HG03378 (cell line): ENCODE measurements around the gene GAL3ST2.
"Not testable (repeated sequence)": the region's sequence is repeated elsewhere in the genome, so short reads cannot be mapped to it uniquely, and the experiment has no call there.

Experiments used
- ATAC-seq: cut with Tn5 transposase; IDR thresholded peaks from one replicate; pipeline ENCODE4 v1.9.1; 2021; ENCODE audit warnings: mild to moderate bottlenecking, moderate library complexity; ENCODE audit not compliant: unreplicated experiment

GAL3ST2 gene

DNA sequence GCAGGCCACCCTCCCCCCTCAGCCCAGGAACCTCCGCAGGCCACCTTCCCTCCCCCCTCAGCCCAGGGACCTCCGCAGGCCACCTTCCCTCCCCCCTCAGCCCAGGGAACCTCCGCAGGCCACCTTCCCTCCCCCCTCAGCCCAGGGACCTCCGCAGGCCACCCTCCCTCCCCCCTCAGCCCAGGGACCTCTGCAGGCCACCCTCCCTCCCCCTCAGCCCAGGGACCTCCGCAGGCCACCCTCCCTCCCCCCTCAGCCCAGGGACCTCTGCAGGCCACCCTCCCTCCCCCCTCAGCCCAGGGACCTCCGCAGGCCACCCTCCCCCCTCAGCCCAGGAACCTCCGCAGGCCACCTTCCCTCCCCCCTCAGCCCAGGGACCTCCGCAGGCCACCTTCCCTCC, 29.6 kb downstream of the GAL3ST2 start:
- not testable (repeated sequence) for ATAC-seq

DNA sequence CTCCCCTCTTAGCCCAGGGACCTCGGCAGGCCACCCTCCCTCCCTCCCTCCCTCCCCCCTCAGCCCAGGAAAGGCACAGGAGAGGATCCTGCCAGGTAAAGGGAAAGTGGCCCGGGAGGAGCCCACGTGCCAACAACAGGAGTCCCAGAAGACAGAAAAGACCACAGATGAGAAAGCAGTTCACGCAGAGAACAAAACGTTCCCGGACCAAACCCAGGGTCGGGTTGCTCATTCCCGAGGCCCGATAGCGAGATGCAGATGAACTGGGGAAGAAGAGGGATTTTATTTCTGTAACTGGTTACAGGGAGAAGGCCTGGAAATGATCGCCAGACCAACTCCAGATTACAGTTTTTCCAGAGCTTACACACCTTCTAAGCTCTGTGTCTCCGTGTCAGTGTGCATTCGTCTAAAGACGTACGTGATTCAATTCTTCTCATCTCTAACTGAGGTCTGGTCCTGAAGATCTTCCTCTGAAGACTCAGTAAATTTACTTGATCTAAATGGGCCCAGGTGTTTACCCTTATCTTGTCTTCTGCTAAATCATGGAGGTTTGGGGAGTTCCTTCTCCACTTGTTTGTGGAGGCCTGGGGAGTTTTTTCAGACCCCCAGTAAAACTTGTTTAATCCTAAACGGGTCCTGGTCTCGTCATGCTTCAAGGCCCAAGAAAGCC, 31.6 kb downstream of the GAL3ST2 start:
- ATAC-seq, result no peak

DNA sequence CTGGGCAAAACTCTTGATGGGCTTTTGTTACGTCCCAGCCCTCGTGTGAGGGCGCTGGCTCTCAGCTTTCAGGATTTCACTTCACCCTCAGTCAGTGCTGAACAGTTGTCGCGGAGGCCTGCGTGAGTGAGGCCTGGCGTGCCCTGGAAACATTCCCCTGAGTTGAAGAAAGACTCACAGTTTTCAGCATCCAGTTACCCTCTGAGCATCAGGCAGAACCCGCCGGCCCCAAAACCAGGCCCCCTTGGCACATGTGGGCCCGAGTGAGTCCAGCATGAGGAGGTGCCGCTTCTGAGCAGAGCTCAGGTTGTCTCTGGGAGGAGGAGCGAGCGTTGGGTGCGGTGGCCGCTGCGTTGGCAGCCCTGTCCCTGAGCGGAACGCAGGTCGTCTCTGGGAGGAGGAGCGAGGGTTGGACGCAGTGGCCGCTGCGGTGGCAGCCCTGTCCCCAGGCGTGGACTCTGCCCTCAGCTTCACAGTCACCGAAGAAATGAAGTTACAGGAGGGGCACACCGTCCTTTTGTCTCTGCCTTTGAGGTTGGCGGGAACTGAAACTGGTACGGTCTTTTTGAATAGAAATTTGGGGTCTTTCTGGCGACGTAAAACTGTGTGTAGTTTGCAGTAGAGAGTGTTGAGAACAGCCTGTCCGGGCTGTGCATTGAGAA, 32.2 kb downstream of the GAL3ST2 start, which contains the start of gene NEU4:
Gene NEU4 (plus strand): TSS at position 473 of the 662 bp plus-strand sequence. CDS start 5,292 bp downstream, outside the sequence.
- no peak for ATAC-seq

DNA sequence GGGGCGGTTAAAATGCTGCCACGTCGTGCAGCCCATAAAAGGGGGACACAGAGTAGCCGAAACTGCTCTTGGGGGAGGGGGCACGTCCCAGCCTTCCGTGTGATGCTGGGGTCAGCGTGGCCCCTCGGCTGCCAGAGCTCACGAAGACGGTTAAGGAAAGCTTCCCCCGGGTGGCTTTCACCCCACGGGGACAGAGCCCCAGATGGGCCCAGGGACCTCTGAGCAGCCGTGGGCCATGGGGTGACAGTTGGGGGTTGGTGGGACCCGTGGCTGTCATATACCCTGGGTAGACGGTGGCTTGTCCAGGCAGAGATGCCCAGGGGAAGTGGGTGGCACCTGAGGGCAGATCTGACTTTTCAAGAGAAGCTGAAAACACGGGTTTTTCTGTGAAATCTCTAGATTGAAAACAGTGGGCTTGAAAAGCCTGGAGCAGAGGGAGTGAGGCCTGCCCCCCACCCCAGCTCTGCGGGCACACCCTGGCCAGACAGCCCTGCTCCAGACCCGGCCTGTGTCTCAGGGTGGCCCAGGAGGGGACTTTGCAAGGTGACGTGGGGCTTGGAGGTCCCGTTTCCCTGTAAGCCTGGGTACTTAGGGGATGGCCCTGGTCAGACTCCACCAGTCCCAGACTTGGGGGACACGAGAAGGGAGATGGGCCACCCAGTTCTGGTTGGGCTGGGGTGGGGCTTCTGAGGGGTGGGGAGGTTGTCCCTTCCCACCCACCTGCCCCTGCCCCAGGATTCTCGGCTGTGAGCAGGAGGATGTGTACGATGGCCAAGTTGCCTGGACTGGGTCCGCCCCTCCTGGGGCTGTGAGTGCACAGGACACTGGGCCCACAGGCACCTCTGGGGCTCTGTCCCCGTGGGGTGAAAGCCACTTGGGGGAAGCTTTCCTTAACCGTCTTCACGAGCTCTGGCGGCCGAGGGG, 33.0 kb downstream of the GAL3ST2 start:
- ATAC-seq, result no peak

DNA sequence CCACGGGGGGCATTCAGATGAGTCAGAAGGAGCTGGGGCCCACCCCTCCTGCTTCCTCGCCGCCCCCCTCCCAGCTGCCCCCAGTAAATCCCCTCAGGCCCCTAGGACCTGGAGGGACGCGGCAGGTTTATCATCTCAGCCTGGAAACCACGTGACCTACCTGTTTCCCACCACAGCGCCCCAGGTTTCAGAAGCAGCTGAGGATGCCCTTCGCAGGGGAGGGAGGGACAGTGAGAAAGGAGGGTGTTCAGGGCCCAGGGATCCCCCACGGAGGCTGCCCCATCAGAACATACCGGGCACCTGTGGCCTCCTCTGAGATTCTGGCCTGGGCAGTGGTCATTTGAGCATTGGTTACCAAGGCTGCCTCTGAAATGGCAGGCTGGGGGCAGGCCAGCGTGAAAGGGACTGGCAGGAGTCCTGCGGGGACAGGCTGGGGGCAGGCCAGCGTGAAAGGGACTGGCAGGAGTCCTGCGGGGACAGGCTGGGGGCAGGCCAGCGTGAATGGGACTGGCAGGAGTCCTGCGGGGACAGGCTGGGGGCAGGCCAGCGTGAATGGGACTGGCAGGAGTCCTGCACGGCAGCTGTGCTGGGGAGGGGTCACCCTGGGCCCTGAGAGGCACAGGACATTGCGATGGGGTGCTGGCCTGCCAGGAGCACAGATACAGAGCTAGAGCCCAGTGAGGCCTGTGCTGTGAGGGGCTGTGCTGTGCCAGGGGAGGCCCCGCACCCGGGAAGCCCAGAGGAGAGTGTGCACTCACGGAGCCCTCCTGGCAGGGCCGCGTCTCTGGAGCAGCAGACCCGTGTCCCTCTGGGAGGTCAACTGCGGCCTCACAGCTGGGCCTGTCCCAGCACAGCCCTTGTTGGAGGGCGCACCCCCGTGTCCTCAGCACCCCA, 33.9 kb downstream of the GAL3ST2 start:
- ATAC-seq, result no peak

DNA sequence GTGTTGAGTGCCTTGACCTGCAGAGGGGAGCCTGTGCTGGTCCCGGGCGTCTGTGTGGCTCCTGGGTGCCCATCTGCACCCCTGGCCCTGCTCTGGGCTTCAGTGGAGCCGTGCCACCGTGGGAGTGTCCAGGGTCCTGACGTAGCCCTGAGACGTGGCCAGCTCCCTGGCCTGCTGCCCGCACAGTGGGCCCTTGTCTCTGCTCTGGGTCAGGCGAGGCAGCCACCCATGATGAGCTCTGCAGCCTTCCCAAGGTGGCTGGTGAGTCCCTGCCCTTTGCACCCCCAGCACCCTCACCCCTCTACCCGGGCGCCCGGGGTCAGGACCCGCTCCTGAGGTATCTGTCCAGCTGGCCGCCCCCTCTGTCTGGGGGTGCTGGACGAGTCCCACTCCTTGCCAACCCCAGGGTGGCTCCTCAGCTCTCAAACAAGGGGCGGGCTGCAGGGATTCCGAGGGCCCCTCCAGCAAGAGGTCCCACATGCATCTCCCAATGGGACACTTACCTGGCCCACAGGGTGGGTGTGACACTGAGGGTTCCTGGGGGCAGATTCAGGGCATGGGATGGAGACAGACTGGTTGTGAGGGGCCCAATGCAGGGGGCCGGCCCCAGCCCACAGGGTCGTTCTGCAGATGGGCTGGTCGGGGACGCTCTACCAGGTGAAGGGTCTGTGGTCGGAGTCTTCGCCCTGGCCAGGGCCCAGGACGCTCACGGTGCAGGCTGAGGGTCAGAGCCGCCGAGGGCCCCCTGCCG, 34.8 kb downstream of the GAL3ST2 start:
- ATAC-seq, result no peak

DNA sequence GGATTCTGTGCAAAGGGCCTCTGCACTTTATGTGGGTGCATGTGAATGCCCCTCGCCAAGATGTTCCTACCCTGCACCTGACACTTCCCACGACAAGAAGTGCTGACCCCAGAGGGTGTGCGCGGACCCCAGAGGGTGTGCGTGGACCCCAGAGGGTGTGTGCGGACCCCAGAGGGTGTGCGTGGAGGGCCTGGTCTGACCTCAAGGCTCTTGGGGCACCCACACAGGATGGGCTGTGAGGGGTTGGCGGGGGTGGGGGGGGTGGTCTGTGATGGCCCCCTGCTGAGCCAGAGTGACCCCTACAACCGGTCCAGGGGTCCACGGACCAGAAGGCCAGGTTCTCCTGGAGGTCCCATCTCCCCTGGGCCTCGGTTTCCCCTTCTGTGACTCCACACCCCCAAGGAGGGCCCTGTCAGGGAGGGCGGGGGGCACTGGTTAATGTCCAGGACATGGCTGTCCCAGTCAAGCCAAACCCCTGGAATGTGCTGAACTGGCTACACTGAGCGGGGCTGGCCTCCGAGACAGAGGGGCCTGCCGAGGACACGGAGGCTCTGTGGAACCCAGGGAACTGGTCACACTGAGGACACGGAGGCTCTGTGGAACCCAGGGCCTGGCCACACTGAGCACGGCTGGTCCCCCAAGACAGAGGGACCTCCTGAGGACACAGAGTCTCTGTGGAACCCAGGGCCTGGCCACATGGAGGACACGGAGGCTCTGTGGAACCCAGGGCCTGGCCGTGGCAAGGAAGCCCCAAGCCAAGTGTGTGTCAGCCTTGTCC, 35.5 kb downstream of the GAL3ST2 start:
- ATAC-seq, result no peak

DNA sequence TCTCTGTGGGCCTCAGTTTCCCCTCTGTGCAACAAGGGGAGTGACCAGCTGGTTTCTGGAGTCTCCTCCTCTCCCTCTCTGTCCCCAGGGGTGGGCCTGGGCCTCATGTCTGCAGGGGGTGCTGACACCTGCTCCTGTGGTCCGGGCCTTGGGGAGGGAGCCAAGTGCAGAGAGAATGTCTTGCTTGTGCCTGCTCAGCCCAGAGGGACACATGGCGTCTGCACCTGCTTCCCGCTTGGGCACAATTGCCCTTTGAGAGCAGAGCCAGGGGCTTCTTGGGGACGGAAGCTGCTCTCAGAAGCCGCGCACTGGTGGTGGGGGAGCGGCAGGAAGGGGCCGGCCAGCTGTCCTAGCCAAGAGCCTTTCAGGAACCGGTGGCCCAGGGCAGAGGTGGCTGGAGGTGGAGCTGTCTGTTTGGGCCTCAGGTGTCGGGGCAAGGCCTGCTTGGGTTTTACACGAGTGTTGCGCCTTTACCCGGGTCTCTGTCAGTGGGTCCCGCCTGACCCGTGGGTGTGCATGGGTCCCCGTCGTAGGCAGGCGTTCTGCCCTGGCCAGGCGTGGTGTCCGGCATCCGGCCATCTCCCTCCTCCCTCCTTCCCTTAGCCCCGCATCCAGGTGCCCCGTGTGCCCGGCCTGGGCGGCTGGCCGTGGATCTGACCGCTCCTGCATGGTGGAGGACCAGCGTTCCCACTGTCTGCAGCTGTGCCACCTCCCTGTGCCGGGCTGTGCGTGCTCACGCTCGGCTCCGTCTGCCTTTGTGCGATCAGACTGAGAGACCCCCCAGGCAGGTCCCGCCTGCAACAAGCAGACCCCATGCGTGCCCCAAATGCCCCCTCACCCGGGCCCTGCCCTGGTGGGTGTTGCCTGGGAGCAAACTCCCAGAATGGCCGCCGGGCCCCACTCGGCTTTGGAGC, 36.4 kb downstream of the GAL3ST2 start:
- ATAC-seq, result no peak

DNA sequence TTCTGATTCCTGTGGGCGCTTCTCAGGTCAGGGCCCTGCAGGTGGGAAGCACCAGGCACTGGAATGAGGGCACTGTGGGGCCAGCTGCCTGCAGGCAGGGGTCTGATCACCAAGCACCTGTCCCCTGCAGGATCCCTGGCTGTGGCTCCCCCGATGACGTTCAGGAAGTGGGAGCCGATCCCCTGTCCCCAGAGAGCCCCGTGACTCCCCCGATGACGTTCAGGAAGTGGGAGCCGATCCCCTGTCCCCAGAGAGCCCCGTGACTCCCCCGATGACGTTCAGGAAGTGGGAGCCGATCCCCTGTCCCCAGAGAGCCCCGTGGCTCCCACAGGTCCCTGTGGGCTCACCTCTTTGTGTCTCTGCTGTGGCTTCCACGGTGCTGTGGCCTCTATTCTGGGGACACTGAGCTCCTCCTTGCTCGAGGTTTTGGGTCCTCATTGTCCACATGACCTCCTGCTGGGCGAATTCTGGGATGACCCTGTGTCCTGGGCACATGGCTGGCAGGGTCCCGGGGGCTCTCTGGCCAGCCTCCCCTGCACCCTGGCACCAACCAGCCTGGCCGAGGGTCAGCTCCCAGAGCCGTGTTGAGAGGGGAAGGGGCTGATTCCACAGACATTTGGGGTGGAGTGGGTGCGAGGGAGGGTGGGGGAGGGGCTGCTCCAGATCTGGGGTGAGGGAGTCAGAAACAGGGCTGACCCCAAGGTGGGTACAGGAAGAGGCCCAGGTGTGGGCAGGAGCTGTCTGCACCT, 37.2 kb downstream of the GAL3ST2 start:
- ATAC-seq, result no peak

DNA sequence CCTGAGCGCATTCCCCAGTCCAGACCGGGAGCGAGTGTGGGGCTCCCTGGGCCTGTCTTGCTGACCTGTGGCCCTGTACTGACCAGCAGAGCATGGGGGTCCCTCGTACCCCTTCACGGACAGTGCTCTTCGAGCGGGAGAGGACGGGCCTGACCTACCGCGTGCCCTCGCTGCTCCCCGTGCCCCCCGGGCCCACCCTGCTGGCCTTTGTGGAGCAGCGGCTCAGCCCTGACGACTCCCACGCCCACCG, 37.7 kb downstream of the GAL3ST2 start:
- ATAC-seq, result no peak

DNA sequence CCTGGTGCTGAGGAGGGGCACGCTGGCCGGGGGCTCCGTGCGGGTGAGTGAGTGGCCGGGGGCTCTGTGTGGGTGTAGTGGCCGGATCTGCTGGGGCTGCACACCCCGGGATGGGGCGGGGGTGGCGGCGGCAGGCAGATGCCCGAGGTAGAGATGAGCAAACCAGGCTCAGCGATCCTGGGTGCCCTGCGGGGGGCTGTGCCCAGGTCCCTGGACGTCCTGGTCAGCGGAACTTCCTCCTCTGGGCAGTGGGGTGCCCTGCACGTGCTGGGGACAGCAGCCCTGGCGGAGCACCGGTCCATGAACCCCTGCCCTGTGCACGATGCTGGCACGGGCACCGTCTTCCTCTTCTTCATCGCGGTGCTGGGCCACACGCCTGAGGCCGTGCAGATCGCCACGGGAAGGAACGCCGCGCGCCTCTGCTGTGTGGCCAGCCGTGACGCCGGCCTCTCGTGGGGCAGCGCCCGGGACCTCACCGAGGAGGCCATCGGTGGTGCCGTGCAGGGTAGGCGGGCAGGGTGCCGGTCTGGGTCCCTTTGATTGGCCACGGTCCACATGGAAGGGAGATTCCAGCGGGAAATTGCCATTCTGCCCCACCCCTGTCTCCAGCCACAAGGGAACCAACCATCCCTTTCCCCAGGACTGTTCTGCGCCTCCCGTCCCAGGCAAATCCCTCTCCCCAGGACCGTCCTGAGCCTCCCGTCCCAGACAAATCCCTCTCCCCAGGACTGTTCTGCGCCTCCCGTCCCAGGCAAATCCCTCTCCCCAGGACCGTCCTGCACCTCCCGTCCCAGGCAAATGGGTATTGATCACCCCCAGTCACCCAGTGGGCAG, 38.2 kb downstream of the GAL3ST2 start:
- no peak for ATAC-seq

DNA sequence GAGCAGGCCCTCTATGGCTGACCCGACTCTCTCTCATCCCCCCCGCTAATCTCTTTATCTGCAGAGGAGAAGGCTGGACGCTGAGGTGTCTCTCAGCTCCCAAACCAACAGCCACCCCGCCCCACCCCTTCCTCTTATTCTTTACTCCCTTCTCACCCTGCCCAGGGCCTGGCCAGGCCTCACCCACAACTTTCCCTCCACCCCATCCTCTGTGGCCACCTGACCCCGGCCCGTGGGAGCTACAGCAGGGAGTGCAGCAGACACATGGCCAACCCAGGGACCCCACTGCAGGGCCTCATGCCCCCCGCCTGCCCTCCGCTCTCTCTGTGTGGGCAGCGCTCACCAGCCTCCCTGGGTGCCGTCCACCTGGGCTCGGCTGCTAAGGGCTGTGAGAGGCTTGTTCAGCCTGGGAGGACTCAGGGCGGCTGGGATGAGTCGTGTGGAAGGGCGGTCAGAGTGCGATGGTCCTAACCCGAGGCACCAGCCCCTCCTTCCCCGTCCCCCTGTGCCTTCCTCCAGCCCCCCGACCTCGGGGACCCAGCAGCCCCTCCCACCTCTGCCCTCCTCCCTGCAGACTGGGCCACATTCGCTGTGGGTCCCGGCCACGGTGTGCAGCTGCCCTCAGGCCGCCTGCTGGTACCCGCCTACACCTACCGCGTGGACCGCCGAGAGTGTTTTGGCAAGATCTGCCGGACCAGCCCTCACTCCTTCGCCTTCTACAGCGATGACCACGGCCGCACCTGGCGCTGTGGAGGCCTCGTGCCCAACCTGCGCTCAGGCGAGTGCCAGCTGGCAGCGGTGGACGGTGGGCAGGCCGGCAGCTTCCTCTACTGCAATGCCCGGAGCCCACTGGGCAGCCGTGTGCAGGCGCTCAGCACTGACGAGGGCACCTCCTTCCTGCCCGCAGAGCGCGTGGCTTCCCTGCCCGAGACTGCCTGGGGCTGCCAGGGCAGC, 39.1 kb downstream of the GAL3ST2 start:
- no peak for ATAC-seq

DNA sequence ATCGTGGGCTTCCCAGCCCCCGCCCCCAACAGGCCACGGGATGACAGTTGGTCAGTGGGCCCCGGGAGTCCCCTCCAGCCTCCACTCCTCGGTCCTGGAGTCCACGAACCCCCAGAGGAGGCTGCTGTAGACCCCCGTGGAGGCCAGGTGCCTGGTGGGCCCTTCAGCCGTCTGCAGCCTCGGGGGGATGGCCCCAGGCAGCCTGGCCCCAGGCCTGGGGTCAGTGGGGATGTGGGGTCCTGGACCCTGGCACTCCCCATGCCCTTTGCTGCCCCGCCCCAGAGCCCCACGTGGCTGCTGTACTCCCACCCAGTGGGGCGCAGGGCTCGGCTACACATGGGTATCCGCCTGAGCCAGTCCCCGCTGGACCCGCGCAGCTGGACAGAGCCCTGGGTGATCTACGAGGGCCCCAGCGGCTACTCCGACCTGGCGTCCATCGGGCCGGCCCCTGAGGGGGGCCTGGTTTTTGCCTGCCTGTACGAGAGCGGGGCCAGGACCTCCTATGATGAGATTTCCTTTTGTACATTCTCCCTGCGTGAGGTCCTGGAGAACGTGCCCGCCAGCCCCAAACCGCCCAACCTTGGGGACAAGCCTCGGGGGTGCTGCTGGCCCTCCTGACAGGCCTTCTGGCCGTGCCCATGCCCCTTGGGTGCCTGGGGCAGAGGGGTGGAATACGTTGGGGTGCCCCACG, 40.0 kb downstream of the GAL3ST2 start:
- ATAC-seq, result no peak

DNA sequence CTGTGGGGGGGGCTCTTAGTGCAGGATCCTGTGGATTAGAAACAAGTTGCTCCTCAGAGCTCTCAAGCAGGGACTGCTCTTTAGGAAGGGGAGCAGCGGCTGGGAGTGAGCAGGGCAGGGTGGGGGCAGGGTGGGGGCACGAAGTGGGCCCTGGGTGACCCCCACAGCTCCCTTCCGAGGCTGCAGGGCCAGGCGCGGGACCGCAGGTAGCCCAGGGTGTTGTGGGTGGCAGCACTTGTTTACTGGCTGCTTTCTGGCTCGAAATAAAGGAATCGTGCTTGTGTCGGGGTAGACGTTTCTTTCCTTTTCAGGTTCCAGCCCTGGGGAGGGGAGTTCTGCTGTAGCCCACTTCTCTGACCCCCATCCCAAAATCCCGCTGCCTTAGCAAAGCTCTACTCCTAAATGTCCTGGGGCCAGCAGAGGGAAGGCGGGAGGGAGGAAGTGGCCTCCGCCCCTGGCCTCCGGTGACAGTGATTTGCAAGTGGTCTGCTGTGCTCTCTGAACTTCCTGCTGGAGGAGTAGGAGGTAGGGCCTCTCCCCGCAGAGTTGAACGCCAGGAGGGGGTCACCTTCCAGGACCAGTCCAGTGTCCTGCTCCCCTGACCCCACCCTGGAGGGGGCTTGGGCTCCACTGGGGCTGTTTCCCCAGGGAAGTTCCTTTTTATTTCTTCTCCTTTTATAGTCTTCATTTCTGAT, 40.7 kb downstream of the GAL3ST2 start:
- no peak for ATAC-seq
